Adipocyte (in vitro differentiated cells): ENCODE results near the gene SNTG2.
A peak's percentile ranks its signal among the peaks of the same experiment; 100 is the strongest.

Experiments used
- DNase-seq: peaks from one replicate; pipeline ENCODE4 v3.0.0-alpha.2; 2015; ENCODE audit warnings: low read depth
- H3K27me3 ChIP-seq: replicated peaks from 2 replicates; pipeline ENCODE4 v1.7.0; 2013; ENCODE audit warnings: mild to moderate bottlenecking, low read length, moderate library complexity; ENCODE audit not compliant: control insufficient read depth, insufficient read depth
- H3K36me3 ChIP-seq: 2 replicates; pipeline ENCODE4 v1.7.0; 2013; ENCODE audit warnings: low read length, mild to moderate bottlenecking, moderate library complexity; ENCODE audit not compliant: control insufficient read depth, insufficient read depth, severe bottlenecking
- H3K4me1 ChIP-seq: 2 replicates; pipeline ENCODE4 v1.7.0; 2013; ENCODE audit warnings: mild to moderate bottlenecking, low read length, moderate library complexity; ENCODE audit not compliant: control insufficient read depth, insufficient read depth
- H3K4me3 ChIP-seq: 2 replicates; pipeline ENCODE4 v1.7.0; 2013; ENCODE audit warnings: mild to moderate bottlenecking, low read length, moderate library complexity
- H3K9ac ChIP-seq: 2 replicates; pipeline ENCODE4 v1.7.0; 2013; ENCODE audit warnings: mild to moderate bottlenecking, low read length, moderate library complexity
- H3K9me3 ChIP-seq: 2 replicates; pipeline ENCODE4 v1.7.0; 2013; ENCODE audit warnings: mild to moderate bottlenecking, low read length, moderate library complexity; ENCODE audit not compliant: control insufficient read depth

Gene SNTG2

GRCh38 chr2:1134629-1135028, 184.0 kb downstream of the SNTG2 start:
- H3K36me3 ChIP-seq = no peaks in the 10 kb centered on the region
- H3K9me3 ChIP-seq = no peaks in the 10 kb centered on the region
- H3K4me1 ChIP-seq = no peaks in the 10 kb centered on the region
- peaks cover 24% of the 10 kb centered on the region for H3K27me3 ChIP-seq
- H3K9ac ChIP-seq = no peak overlapping the region
- no peak for DNase-seq
- H3K4me3 ChIP-seq = no peak overlapping the region

DNA sequence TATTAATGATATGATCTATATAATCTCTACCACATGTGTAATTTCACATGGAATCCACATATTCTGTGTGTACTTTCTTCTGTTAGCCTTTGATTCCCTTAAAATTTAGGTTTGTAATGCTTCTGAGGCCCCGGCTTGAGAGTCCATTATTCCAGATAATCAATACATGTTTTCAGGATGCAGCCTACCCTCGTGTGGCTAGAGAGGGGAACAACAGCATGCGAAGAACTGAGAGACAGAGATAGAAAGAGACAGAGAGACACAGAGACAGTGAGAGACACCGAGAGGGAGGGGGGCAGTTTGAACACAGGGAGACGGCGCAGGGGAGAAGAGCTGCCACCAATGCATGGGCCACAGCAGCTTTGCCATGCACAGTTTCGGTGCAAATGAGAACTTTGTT, 185.4 kb downstream of the SNTG2 start:
- peak; percentile 26 for DNase-seq

GRCh38 chr2:1136846-1137245, 186.2 kb downstream of the SNTG2 start:
- peaks cover 26% of the 10 kb centered on the region for H3K27me3 ChIP-seq
- H3K9ac ChIP-seq = no peak overlapping the region
- H3K9me3 ChIP-seq = no peaks in the 10 kb centered on the region
- H3K4me3 ChIP-seq = no peak overlapping the region
- DNase-seq = no peak
- no peaks in the 10 kb centered on the region for H3K4me1 ChIP-seq
- H3K36me3 ChIP-seq = no peaks in the 10 kb centered on the region

More for the DNA sequence above, 185.4 kb downstream of the SNTG2 start:
- no peak overlapping the region for H3K4me3 ChIP-seq
- no peak overlapping the region for H3K9ac ChIP-seq
- no peaks in the 10 kb centered on the region for H3K9me3 ChIP-seq
- peaks cover 22% of the 10 kb centered on the region for H3K27me3 ChIP-seq
- H3K4me1 ChIP-seq = no peaks in the 10 kb centered on the region
- no peaks in the 10 kb centered on the region for H3K36me3 ChIP-seq

DNA sequence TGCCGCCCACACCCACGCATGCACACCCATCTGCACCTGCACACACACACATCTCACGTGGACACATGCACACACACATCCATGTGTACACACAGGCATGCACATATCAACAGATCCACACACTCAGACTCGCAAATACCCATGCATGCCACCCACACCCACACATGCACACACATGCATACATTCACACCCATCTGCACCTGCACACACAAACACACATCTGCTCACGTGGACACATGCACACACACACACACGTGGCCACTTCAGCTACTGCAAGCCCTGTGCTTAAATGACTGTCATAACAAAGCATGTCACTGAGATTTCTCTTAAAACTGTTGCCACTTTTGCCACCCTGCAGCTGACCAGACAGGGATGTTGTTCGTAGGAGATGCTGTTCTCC, 186.6 kb downstream of the SNTG2 start:
- H3K27me3 ChIP-seq = peaks cover 29% of the 10 kb centered on the region
- no peaks in the 10 kb centered on the region for H3K4me1 ChIP-seq
- no peak for DNase-seq
- H3K9ac ChIP-seq = no peak overlapping the region
- no peaks in the 10 kb centered on the region for H3K36me3 ChIP-seq
- H3K9me3 ChIP-seq = no peaks in the 10 kb centered on the region
- no peak overlapping the region for H3K4me3 ChIP-seq

DNA sequence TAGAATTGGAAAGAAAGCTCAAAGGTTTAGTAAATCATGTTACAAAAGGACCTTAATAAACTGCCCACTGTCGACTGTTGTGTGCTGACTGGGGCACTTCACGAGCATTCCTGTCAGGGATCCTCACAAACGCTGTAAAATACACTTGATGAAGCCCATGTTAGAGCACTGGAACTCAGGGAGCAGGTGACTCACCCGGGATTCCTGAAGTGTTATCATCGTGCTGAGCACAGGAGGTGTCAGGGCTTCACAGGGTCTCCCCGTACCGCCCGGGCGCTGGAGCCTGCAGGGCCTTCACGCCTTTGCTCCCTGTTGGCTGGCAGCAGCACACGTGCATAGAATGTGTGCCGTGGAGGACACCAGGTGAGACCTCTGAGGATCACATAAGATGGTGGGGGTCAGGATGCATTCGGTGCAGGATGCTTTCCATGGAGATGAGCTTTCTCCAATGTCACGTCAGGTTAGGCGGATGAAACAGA, 187.3 kb downstream of the SNTG2 start:
- H3K9me3 ChIP-seq = no peaks in the 10 kb centered on the region
- H3K27me3 ChIP-seq = peaks cover 32% of the 10 kb centered on the region
- H3K36me3 ChIP-seq = no peaks in the 10 kb centered on the region
- DNase-seq = no peak
- H3K4me1 ChIP-seq = no peaks in the 10 kb centered on the region
- no peak overlapping the region for H3K4me3 ChIP-seq
- no peak overlapping the region for H3K9ac ChIP-seq

DNA sequence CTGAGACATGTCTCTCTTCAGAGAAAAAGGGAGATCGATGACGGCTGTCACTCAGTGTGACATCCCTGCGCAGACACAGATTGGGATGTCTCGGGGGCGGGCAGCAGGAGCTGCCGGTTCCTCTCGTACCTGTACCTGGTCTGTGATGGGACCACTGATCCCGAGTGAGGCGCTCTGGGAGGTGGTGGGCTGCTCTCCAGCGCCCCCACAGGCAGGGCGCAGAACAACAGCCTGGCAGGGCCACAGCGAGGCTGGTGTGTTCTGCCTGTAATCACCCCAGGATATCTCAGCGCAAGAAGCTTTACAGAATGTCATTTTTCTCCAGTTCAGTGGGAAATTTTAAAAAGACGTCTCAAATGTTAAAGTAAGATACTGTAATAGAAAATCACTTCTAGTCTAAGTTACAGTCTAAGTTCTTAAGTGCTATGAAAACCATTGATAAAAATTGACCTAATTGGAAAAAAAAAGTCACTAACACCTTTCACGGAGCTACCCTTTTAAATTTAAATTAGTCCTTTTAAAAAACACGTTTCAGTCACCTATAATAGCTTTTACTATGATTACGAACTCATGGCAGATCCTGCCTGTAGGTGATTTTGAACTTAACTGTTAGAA, 189.8 kb downstream of the SNTG2 start:
- Histone ChIP-seq H3K4me1 (no peaks in the 10 kb centered on the region), H3K9me3 (no peaks in the 10 kb centered on the region), H3K9ac (no peak overlapping the region), H3K36me3 (no peaks in the 10 kb centered on the region), H3K4me3 (no peak overlapping the region), H3K27me3 (peaks cover 32% of the 10 kb centered on the region)
- DNase-seq = peak; percentile 6

GRCh38 chr2:1141079-1141478, 190.4 kb downstream of the SNTG2 start:
- Histone ChIP-seq H3K36me3 (no peaks in the 10 kb centered on the region), H3K27me3 (peaks cover 32% of the 10 kb centered on the region), H3K9ac (no peak overlapping the region), H3K9me3 (no peaks in the 10 kb centered on the region), H3K4me1 (no peaks in the 10 kb centered on the region), H3K4me3 (no peak overlapping the region)
- no peak for DNase-seq

GRCh38 chr2:1143129-1143528, 192.5 kb downstream of the SNTG2 start:
- no peak for DNase-seq
- H3K4me1 ChIP-seq = no peaks in the 10 kb centered on the region
- H3K9ac ChIP-seq = no peak overlapping the region
- H3K9me3 ChIP-seq = no peaks in the 10 kb centered on the region
- H3K4me3 ChIP-seq = no peak overlapping the region
- peaks cover 23% of the 10 kb centered on the region for H3K27me3 ChIP-seq
- H3K36me3 ChIP-seq = no peaks in the 10 kb centered on the region

- no peak for DNase-seq
- Histone ChIP-seq H3K4me1 (no peaks in the 10 kb centered on the region), H3K36me3 (no peaks in the 10 kb centered on the region), H3K9ac (no peak overlapping the region), H3K9me3 (no peaks in the 10 kb centered on the region), H3K27me3 (peaks cover 3% of the 10 kb centered on the region), H3K4me3 (no peak overlapping the region)
These were observed 197.4 kb downstream of the SNTG2 start for GRCh38 chr2:1147873-1148612.

DNA sequence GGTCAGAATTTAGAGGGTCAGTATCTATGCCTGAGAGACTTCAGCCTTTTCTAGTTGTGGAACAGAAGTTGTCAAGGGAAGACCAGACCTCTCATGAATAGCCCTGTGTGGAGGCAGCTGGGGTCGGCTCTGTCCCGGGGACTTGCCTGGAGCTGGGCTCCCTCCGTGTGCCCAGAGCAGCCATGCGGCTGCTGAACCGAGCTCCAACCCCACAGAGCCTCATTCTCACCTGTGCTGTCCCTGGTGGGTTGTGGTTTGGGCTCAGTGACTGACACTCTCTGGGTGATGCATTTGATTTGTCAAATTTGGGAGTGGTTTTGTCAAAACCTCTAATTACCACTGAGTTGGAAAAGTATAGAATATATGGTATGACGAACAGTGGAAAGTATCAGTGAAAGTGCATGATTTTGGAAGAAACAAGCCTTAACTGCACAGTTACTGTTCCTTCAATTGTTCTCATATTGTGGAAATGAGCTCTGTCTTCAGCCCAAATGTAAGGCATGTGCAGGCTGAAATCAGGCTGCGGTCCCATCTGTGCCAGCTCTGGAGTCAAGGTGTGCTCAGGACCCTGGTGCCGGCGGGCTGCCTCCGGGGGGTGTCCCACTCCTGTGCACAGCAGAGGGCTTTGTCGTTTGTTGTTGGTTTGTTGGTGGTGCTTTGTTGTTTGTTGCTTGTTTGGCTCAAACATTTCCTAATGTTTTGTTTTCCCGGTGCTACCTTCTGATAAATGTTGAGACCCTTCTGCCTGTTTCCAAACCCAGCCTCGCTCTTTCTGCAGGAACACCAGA, 200.3 kb downstream of the SNTG2 start:
- Histone ChIP-seq H3K4me3 (no peak overlapping the region), H3K36me3 (no peaks in the 10 kb centered on the region), H3K27me3 (peaks cover 3% of the 10 kb centered on the region), H3K9ac (no peak overlapping the region), H3K9me3 (no peaks in the 10 kb centered on the region), H3K4me1 (no peaks in the 10 kb centered on the region)
- no peak for DNase-seq

GRCh38 chr2:1152375-1152774, 201.7 kb downstream of the SNTG2 start:
- no peak overlapping the region for H3K4me3 ChIP-seq
- H3K9me3 ChIP-seq = no peaks in the 10 kb centered on the region
- no peak overlapping the region for H3K9ac ChIP-seq
- no peaks in the 10 kb centered on the region for H3K36me3 ChIP-seq
- no peak for DNase-seq
- H3K27me3 ChIP-seq = peaks cover 3% of the 10 kb centered on the region
- H3K4me1 ChIP-seq = no peaks in the 10 kb centered on the region
